HG02885 (cell line): ENCODE results near the gene PRCP.
"Not testable (repeated sequence)": the region's sequence is repeated elsewhere in the genome, so short reads cannot be mapped to it uniquely, and the experiment has no call there.

Source experiments
- ATAC-seq: cut with Tn5 transposase; IDR thresholded peaks from one replicate; pipeline ENCODE4 v1.9.1; 2021; ENCODE audit warnings: mild to moderate bottlenecking; ENCODE audit not compliant: unreplicated experiment, poor library complexity

PRCP gene

GRCh38 chr11:82900277-82901164 is at the start of gene PRCP:
PRCP (minus strand) TSS chr11:82900430; CDS start chr11:82900402, 28 bp downstream.
- peak; percentile 81 for ATAC-seq

GRCh38 chr11:82949352-82949751 is 49.1 kb upstream of the PRCP start:
- no peak for ATAC-seq

- ATAC-seq: no peak
Measured at GRCh38 chr11:82945682-82946081, 45.5 kb upstream of the PRCP start.

- ATAC-seq: not testable (repeated sequence)
Measured at GRCh38 chr11:82945041-82945440, 44.8 kb upstream of the PRCP start.

GRCh38 chr11:82944198-82944597 is 44.0 kb upstream of the PRCP start:
- ATAC-seq: no peak

GRCh38 chr11:82943430-82943829 is 43.2 kb upstream of the PRCP start:
- not testable (repeated sequence) for ATAC-seq

- ATAC-seq: no peak
Measured at GRCh38 chr11:82942376-82942775, 42.1 kb upstream of the PRCP start.

GRCh38 chr11:82939456-82939855 is 39.2 kb upstream of the PRCP start:
- ATAC-seq: no peak

- ATAC-seq: no peak
Measured at GRCh38 chr11:82937554-82937953, 37.3 kb upstream of the PRCP start.

GRCh38 chr11:82936261-82936660 is 36.0 kb upstream of the PRCP start:
- ATAC-seq: no peak

GRCh38 chr11:82932564-82932963 is 32.3 kb upstream of the PRCP start:
- no peak for ATAC-seq

- no peak for ATAC-seq
Measured at GRCh38 chr11:82930734-82931133, 30.5 kb upstream of the PRCP start.

- peak; percentile 67 for ATAC-seq
Measured at GRCh38 chr11:82930229-82930628, 30.0 kb upstream of the PRCP start.

- ATAC-seq: no peak
Measured at GRCh38 chr11:82929121-82929520, 28.9 kb upstream of the PRCP start.

GRCh38 chr11:82927264-82927880 is 27.1 kb upstream of the PRCP start:
- ATAC-seq: peak; percentile 80

GRCh38 chr11:82924522-82925224 is 24.4 kb upstream of the PRCP start:
- ATAC-seq: no peak

GRCh38 chr11:82922396-82923173 is 22.4 kb upstream of the PRCP start:
- not testable (repeated sequence) for ATAC-seq

GRCh38 chr11:82920227-82920626 is 20.0 kb upstream of the PRCP start:
- ATAC-seq: not testable (repeated sequence)

GRCh38 chr11:82919786-82920185 is 19.6 kb upstream of the PRCP start:
- ATAC-seq: not testable (repeated sequence)

GRCh38 chr11:82909015-82909640 is 8.9 kb upstream of the PRCP start:
- ATAC-seq: no peak
